DND-41 (cell line): ENCODE data around the gene CKAP5.
A peak's percentile ranks its signal among the peaks of the same experiment; 100 is the strongest.

Source experiments
- ATAC-seq: fragments of 200-7000 bp; cut with Tn5 transposase; 3 replicates; pipeline ENCODE4 v1.9.1; 2021; ENCODE audit warnings: low read depth; ENCODE audit not compliant: insufficient read depth
- DNase-seq: peaks from one replicate; pipeline ENCODE4 v3.0.0-alpha.2; 2020
- H2AFZ ChIP-seq: 2 replicates; pipeline ENCODE4 v1.6.0; 2012; ENCODE audit warnings: low read depth, low read length
- H3K27ac ChIP-seq: 2 replicates; pipeline ENCODE4 v1.5.1; 2012; ENCODE audit warnings: low read length, inconsistent platforms
- H3K27me3 ChIP-seq: fragments of 200-600 bp; sonication (generic); 2 replicates; pipeline ENCODE4 v1.6.0; 2012; ENCODE audit warnings: low read length, mild to moderate bottlenecking, inconsistent platforms; ENCODE audit not compliant: insufficient read depth, poor library complexity
- H3K36me3 ChIP-seq: 2 replicates; pipeline ENCODE4 v1.5.1; 2012; ENCODE audit warnings: low read length, inconsistent platforms; ENCODE audit not compliant: insufficient read depth
- H3K4me1 ChIP-seq: 2 replicates; pipeline ENCODE4 v1.5.1; 2012; ENCODE audit warnings: mild to moderate bottlenecking, low read length; ENCODE audit not compliant: insufficient read depth
- H3K4me2 ChIP-seq: 2 replicates; pipeline ENCODE4 v1.6.0; 2012; ENCODE audit warnings: mild to moderate bottlenecking, moderate library complexity, low read length, inconsistent platforms; ENCODE audit not compliant: insufficient read depth
- H3K4me3 ChIP-seq, 2 experiments: fragments of 200-600 bp in 1 of 2; shearing (Covaris generic) in 1 of 2; 2 replicates each; pipeline ENCODE4 v1.5.1; 2012 to 2016; ENCODE audit warnings: inconsistent platforms in 2 of 2, low read length in 2 of 2, mild to moderate bottlenecking in 2 of 2, low read depth in 1 of 2, moderate library complexity in 1 of 2
- H3K79me2 ChIP-seq: 2 replicates; pipeline ENCODE4 v1.6.0; 2012; ENCODE audit warnings: low read length, inconsistent platforms; ENCODE audit not compliant: insufficient read depth
- H3K9ac ChIP-seq: 2 replicates; pipeline ENCODE4 v1.6.0; 2012; ENCODE audit warnings: low read depth, mild to moderate bottlenecking, inconsistent platforms, low read length, moderate library complexity
- H3K9me3 ChIP-seq: 2 replicates; pipeline ENCODE4 v1.5.1; 2012; ENCODE audit warnings: low read length, moderate library complexity, mild to moderate bottlenecking, inconsistent platforms; ENCODE audit not compliant: insufficient read depth, severe bottlenecking
- H4K20me1 ChIP-seq: 2 replicates; pipeline ENCODE4 v1.6.0; 2012; ENCODE audit warnings: low read length; ENCODE audit not compliant: insufficient read depth
- EZH2 ChIP-seq: IDR thresholded peaks from 3 replicates; pipeline ENCODE4 v1.6.1; 2012; ENCODE audit warnings: borderline replicate concordance, low read depth, mild to moderate bottlenecking, moderate library complexity, low read length, inconsistent platforms; ENCODE audit not compliant: severe bottlenecking
- TF ChIP-seq, protein P1 (sequence below): IDR thresholded peaks from 2 replicates; pipeline ENCODE4 v1.5.1; 2012; ENCODE audit warnings: borderline replicate concordance, low read length, moderate library complexity, mild to moderate bottlenecking; ENCODE audit not compliant: poor library complexity, severe bottlenecking; ENCODE audit errors: extremely low read depth

Gene CKAP5

DNA sequence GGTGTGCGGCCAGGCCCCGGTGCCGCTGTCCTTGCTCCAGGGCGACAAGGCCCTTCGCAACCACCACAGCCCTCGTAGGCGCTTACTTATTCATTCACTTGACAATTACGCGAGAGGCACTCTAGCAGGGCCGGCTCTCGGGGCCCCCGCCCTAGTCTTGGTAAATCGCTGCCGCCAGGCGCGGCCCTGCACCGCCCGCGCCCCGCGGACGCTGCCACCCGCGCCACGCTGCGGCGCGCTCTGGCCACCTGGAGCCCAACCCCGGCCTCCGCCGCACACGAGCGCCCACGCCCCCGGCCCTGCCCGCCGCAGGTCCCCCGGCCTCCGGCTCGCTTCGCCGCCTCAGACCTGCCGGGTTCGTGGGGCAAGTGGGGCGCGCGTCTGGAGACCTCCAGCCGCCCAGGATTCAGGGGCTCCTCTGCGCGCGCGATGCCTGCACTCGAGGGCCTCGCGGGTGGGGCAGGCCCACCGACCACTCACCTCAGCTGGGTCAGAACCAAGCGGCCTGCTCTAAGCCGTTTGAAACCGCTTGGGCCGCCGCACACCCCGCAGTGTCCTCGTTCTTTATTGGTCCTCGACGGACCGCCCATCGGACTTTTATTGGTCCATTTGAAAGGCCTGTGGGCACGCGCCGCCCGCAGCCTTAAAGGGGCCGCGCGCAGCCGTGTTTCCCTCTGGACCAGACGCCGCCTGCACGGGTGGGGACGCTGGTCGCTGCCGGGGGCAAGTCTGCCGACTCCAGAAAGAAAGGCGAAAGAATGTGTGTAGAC lies at the start of gene CKAP5:
CKAP5 (minus strand) TSS at position 541 of the 770 bp plus-strand sequence. CDS start 25,049 bp downstream, outside the sequence.
- H2AFZ ChIP-seq = peak within 1 kb of the TSS; percentile 89
- TF ChIP-seq, protein P1, sequence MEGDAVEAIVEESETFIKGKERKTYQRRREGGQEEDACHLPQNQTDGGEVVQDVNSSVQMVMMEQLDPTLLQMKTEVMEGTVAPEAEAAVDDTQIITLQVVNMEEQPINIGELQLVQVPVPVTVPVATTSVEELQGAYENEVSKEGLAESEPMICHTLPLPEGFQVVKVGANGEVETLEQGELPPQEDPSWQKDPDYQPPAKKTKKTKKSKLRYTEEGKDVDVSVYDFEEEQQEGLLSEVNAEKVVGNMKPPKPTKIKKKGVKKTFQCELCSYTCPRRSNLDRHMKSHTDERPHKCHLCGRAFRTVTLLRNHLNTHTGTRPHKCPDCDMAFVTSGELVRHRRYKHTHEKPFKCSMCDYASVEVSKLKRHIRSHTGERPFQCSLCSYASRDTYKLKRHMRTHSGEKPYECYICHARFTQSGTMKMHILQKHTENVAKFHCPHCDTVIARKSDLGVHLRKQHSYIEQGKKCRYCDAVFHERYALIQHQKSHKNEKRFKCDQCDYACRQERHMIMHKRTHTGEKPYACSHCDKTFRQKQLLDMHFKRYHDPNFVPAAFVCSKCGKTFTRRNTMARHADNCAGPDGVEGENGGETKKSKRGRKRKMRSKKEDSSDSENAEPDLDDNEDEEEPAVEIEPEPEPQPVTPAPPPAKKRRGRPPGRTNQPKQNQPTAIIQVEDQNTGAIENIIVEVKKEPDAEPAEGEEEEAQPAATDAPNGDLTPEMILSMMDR = no peak
- TF ChIP-seq EZH2 = no peak
- DNase-seq (peak; percentile 89), ATAC-seq (peak; percentile 96)
- peaks cover 55% of the 10 kb centered on the region for H3K79me2 ChIP-seq
- peak within 1 kb of the TSS; percentile 95 for H3K9ac ChIP-seq
- H4K20me1 ChIP-seq = peaks cover 29% of the 10 kb centered on the region; the same call in 1 of the 2 replicates
- peaks cover 19% of the 10 kb centered on the region for H3K36me3 ChIP-seq
- no peaks in the 10 kb centered on the region for H3K9me3 ChIP-seq
- peak within 1 kb of the TSS; percentile 85 for H3K4me2 ChIP-seq
- peak within 1 kb of the TSS; percentile 92 for H3K27ac ChIP-seq
- peak within 1 kb of the TSS; percentile 53 to 78 for H3K4me3 ChIP-seq
- H3K4me1 ChIP-seq = peaks cover 38% of the 10 kb centered on the region
- no peaks in the 10 kb centered on the region for H3K27me3 ChIP-seq

- Histone ChIP-seq H3K36me3 (no peaks in the 10 kb centered on the region), H3K27ac (no peak overlapping the region), H3K27me3 (no peaks in the 10 kb centered on the region)
Measured at GRCh38 chr11:46895821-46896220, 49.7 kb upstream of the CKAP5 start.

DNA sequence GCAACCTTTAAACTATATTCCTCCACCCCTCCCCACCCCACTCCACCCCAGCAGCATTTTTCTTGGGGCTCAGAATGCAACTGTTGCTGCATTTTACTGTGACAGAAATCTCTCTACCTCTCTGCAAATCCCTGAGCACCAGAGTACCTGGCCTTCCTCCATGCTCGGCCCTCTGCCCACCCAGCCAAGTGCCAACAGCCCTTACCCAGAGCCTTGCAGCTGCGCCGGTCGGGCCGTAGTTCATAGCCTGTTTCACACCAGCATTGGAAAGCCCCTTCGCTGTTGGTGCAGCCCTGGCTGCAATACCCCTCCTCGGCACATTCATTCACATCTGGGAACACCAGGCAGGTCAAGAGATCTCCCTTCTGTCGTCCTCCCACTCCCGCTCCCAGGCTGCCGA lies 48.9 kb upstream of the CKAP5 start:
- no peak overlapping the region for H2AFZ ChIP-seq
- H3K27ac ChIP-seq = no peak overlapping the region
- no peaks in the 10 kb centered on the region for H3K27me3 ChIP-seq
- H4K20me1 ChIP-seq = no peaks in the 10 kb centered on the region
- no peaks in the 10 kb centered on the region for H3K79me2 ChIP-seq
- no peaks in the 10 kb centered on the region for H3K4me1 ChIP-seq
- DNase-seq = no peak
- no peak overlapping the region for H3K9ac ChIP-seq
- no peak overlapping the region for H3K4me3 ChIP-seq
- ATAC-seq = no peak
- no peaks in the 10 kb centered on the region for H3K9me3 ChIP-seq
- no peak overlapping the region for H3K4me2 ChIP-seq
- H3K36me3 ChIP-seq = no peaks in the 10 kb centered on the region
- TF ChIP-seq EZH2 = no peak
- TF ChIP-seq, protein P1 = no peak

More at GRCh38 chr11:46895821-46896220, 49.7 kb upstream of the CKAP5 start:
- Histone ChIP-seq H3K9ac (no peak overlapping the region), H3K4me1 (no peaks in the 10 kb centered on the region), H3K4me3 (no peak overlapping the region), H4K20me1 (no peaks in the 10 kb centered on the region), H3K4me2 (no peak overlapping the region), H2AFZ (no peak overlapping the region), H3K79me2 (no peaks in the 10 kb centered on the region), H3K9me3 (no peaks in the 10 kb centered on the region)
- ATAC-seq (no peak), DNase-seq (no peak)
- TF ChIP-seq EZH2 = no peak
- TF ChIP-seq, protein P1 = no peak
